Thyroid gland (tissue), 4 donors: Measurements from ENCODE around the gene SAMD3. TPM values are rescaled to one million over a fixed set of nuclear protein-coding genes. Genes with fewer than 3 reads are reported as not detected.

ENCODE experiments used
- DNase-seq, 2 donors: peaks; one replicate each; pipeline ENCODE4 v3.0.0-alpha.2; 2019
- H3K27ac ChIP-seq, 3 donors: fragments of 200-600 bp; sonication (generic); 1 replicate in 2 of 3; 2 replicates in 1 of 3; pipeline ENCODE4 v1.5.1; 2016 to 2019; ENCODE audit warnings: mild to moderate bottlenecking in 1 of 3, moderate library complexity in 1 of 3
- H3K27me3 ChIP-seq: fragments of 200-600 bp; sonication (generic); one replicate; pipeline ENCODE4 v1.5.1; 2019
- H3K36me3 ChIP-seq, 2 donors: fragments of 200-600 bp; sonication (generic); one replicate each; pipeline ENCODE4 v1.5.1; 2016 to 2019
- H3K4me1 ChIP-seq, 2 donors: fragments of 200-600 bp; sonication (generic); one replicate each; pipeline ENCODE4 v1.5.1; 2017 to 2019
- H3K4me3 ChIP-seq, 3 donors: fragments of 200-600 bp; sonication (generic); replicated peaks in 1 of 3; 1 replicate in 2 of 3; 2 replicates in 1 of 3; pipeline ENCODE4 v1.5.1; 2016; ENCODE audit warnings: mild to moderate bottlenecking in 1 of 3
- H3K9me3 ChIP-seq: fragments of 200-600 bp; sonication (generic); one replicate; pipeline ENCODE4 v1.5.1; 2017
- CTCF ChIP-seq, 6 experiments: fragments of 200-600 bp in 3 of 6; fragments of 450-650 bp in 3 of 6; sonication (generic) in 3 of 6; IDR thresholded peaks; one replicate each; pipeline ENCODE4 v1.5.1; 2016 to 2019; ENCODE audit warnings: antibody characterized with exemption in 6 of 6, mild to moderate bottlenecking in 2 of 6, inconsistent platforms in 1 of 6, moderate library complexity in 1 of 6
- POLR2A ChIP-seq, 2 donors: fragments of 450-650 bp; IDR thresholded peaks; one replicate each; pipeline ENCODE4 v1.6.1; 2017; ENCODE audit warnings: antibody characterized with exemption in 2 of 2, mild to moderate bottlenecking in 2 of 2, moderate library complexity in 1 of 2
- WGBS, 2 donors: methylation state at CpG; one replicate each; pipeline ENCODE4 v1.1.5; 2017; 5-methylcytosine and 5-hydroxymethylcytosine counted together
- intact Hi-C: fragments of 100-400 bp; cut with DNase I; formaldehyde crosslinking; loops from one replicate; pipeline ENCODE4 v1.15.1; 2023
- total RNA-seq, 4 donors: library from RNA; depleted of rRNA; stranded (reverse); fragments of >200 nt; gene quantifications; one replicate each; pipeline ENCODE4 v1.2.3, GENCODE V29; 2016

Gene SAMD3
- total RNA-seq, 4 donors from 2014 or later: 0.17 to 2.0 TPM; not detected in 2

GRCh38 chr6:130098317-130098716, 124.4 kb downstream of the SAMD3 start:
- Histone ChIP-seq H3K27ac (no peak overlapping the region), H3K4me1 (no peaks in the 10 kb centered on the region), H3K9me3 (no peaks in the 10 kb centered on the region), H3K27me3 (no peaks in the 10 kb centered on the region), H3K4me3 (no peak overlapping the region), H3K36me3 (peaks cover 0 to 4% of the 10 kb centered on the region in 2 donors)
- TF ChIP-seq CTCF (IDR thresholded peaks at IDR 0.05): no peak
- no peak for TF ChIP-seq POLR2A (IDR thresholded peaks at IDR 0.05)
- no peak for DNase-seq
- intact Hi-C loops: no loop called here
- WGBS, 2 donors: 90 to 93% methylated on average over 4 of the region's 4 CpGs

Other genes with a start within 250 kb of the SAMD3 start
- 10 to 100 TPM in 3 of 4 donors, 1 to 10 TPM in 1; 8.1 to 18.1 (median 14.2) TPM for gene L3MBTL3, start 204.4 kb downstream of the SAMD3 start, total RNA-seq
- 1 to 10 TPM; 2.1 to 4.6 (median 4.2) TPM for gene TMEM200A, start 143.1 kb upstream of the SAMD3 start, total RNA-seq